Uterus (tissue), 4 donors: Measurements from ENCODE around the gene CELF2. TPM values are rescaled to one million over a fixed set of nuclear protein-coding genes. Genes with fewer than 3 reads are reported as not detected.

Source experiments
- DNase-seq, 2 donors: peaks; one replicate each; pipeline ENCODE4 v3.0.0-alpha.2; 2019 to 2020
- H3K27ac ChIP-seq, 2 donors: fragments of 200-600 bp; sonication (generic); 1 replicate in 1 of 2; 2 replicates in 1 of 2; pipeline ENCODE4 v1.5.1; 2016 to 2018
- H3K27me3 ChIP-seq, 2 donors: fragments of 200-600 bp; sonication (generic); one replicate each; pipeline ENCODE4 v1.5.1; 2018 to 2019; ENCODE audit warnings: control low read depth in 1 of 2
- H3K36me3 ChIP-seq, 2 donors: fragments of 200-600 bp; sonication (generic); one replicate each; pipeline ENCODE4 v1.5.1; 2019; ENCODE audit warnings: control low read depth in 1 of 2
- H3K4me1 ChIP-seq, 2 donors: fragments of 200-600 bp; sonication (generic); one replicate each; pipeline ENCODE4 v1.5.1; 2018 to 2019; ENCODE audit warnings: control low read depth in 1 of 2
- H3K4me3 ChIP-seq, 2 donors: fragments of 200-600 bp; sonication (generic); 1 replicate in 1 of 2; 2 replicates in 1 of 2; pipeline ENCODE4 v1.5.1; 2018 to 2019; ENCODE audit warnings: mild to moderate bottlenecking in 1 of 2
- H3K9me3 ChIP-seq, 2 donors: fragments of 200-600 bp; sonication (generic); one replicate each; pipeline ENCODE4 v1.5.1; 2019; ENCODE audit warnings: control low read depth in 1 of 2
- POLR2A ChIP-seq, 2 donors: fragments of 450-650 bp; IDR thresholded peaks; one replicate each; pipeline ENCODE4 v1.6.1; 2016; ENCODE audit warnings: antibody characterized with exemption in 2 of 2, mild to moderate bottlenecking in 1 of 2, moderate library complexity in 1 of 2
- intact Hi-C: fragments of 100-400 bp; cut with DNase I; formaldehyde crosslinking; loops from one replicate; pipeline ENCODE4 v1.15.1; 2023; ENCODE audit warnings: low total_unique reads
- total RNA-seq, 4 donors: library from RNA; depleted of rRNA in 3 of 4; stranded (reverse); fragments of >200 nt in 3 of 4; gene quantifications; one replicate each; pipeline versions ENCODE4 v1.1.0 to v1.2.4, GENCODE V29; 2014 to 2023
- TF ChIP-seq, protein P1 (sequence below), 4 experiments: fragments of 200-600 bp in 2 of 4; fragments of 450-650 bp in 2 of 4; sonication (generic) in 2 of 4; IDR thresholded peaks; one replicate each; pipeline ENCODE4 v1.5.1; 2016 to 2019; ENCODE audit warnings: antibody characterized with exemption in 4 of 4, mild to moderate bottlenecking in 2 of 4, moderate library complexity in 1 of 4
- donor health status: DM: yes; HTN: yes; CAD: no.

Gene CELF2
- total RNA-seq, result 10 to 100 TPM; 12.8 to 59.2 (median 44.0) TPM

DNA sequence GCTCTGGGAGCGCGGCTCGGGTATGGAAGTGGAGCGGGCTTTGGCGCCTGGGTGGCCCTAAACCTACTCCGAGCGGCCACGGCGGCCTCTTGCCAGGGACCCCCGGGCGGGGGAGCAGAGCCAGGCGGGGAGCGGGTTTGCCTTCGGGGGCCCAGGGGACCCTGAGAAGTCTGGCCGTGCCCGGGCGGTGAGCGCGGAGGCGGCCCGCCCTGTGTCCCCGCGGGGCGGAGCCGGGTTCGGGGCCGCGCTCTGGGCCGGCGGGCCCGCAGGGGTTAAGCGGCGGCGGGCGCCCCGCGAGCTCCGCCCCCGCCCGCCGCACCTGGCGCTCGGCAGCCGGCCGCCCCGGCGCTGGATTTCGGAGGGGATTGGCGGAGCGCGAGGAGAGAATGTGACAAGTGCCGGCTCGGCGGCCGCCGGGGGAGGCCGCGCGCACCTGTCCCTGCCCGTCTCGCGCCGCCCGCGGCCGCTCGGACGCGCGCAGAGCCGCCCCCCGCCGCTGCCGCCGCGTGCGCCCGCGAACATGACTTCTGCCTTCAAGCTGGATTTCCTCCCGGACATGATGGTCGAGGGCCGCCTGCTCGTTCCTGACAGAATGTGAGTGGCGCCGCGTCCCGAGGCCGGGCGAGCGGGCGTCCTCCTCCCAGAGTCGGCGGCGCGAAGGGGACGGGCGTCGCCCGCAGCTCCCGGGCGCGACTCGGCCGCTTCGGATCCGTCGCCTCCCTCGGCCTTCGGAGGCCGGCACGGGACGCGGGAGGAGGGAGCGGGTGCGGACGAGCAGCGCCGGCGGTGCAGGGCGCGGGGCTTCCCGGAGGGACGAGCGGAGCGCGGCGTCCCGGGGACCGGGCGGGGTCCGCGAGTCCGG, at the start of gene CELF2:
TSS of gene CELF2 (plus strand) at position 303 of the 862 bp plus-strand sequence. CDS start at position 521, 218 bp downstream.
- intact Hi-C loops, result no loop called here
- H3K4me1 ChIP-seq, result no peaks in the 10 kb centered on the region

DNA sequence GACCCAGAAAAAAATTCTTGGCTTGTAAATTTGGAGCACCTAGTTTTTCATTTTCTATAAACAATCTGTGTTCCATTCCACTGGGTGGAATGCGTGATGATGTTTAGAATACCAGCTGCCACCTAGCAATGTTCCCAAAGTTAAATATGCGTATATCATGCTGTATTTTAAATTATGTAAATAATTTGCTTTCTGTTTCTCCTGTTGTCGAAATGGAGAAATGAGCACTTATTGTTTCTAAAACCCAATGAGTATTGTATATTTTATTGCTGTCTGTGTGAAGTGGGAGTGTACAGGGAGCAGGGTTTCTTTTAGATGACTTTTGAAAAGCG, 49.4 kb upstream of the CELF2 start:
- intact Hi-C loops, result no loop called here
- Histone ChIP-seq H3K4me1 (no peaks in the 10 kb centered on the region), H3K4me3 (no peak overlapping the region), H3K9me3 (no peaks in the 10 kb centered on the region), H3K27me3 (no peaks in the 10 kb centered on the region), H3K27ac (peak overlapping the region in 1 of 2 donors; percentile 25), H3K36me3 (no peaks in the 10 kb centered on the region)
- DNase-seq, result no peak
- no peak for TF ChIP-seq POLR2A (IDR thresholded peaks at IDR 0.05)
- TF ChIP-seq, protein P1, sequence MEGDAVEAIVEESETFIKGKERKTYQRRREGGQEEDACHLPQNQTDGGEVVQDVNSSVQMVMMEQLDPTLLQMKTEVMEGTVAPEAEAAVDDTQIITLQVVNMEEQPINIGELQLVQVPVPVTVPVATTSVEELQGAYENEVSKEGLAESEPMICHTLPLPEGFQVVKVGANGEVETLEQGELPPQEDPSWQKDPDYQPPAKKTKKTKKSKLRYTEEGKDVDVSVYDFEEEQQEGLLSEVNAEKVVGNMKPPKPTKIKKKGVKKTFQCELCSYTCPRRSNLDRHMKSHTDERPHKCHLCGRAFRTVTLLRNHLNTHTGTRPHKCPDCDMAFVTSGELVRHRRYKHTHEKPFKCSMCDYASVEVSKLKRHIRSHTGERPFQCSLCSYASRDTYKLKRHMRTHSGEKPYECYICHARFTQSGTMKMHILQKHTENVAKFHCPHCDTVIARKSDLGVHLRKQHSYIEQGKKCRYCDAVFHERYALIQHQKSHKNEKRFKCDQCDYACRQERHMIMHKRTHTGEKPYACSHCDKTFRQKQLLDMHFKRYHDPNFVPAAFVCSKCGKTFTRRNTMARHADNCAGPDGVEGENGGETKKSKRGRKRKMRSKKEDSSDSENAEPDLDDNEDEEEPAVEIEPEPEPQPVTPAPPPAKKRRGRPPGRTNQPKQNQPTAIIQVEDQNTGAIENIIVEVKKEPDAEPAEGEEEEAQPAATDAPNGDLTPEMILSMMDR (IDR thresholded peaks at IDR 0.05), result no peak

More for the DNA sequence above, at the start of gene CELF2:
- TF ChIP-seq POLR2A (IDR thresholded peaks at IDR 0.05), result peak; percentile 38 to 55
- TF ChIP-seq, protein P1 (IDR thresholded peaks at IDR 0.05), result peak in 1 of 4 experiments; percentile 14
- Histone ChIP-seq H3K4me3 (peak within 1 kb of the TSS; percentile 51 to 66), H3K27ac (peak within 1 kb of the TSS; percentile 78 to 86), H3K9me3 (no peaks in the 10 kb centered on the region), H3K36me3 (no peaks in the 10 kb centered on the region), H3K27me3 (no peaks in the 10 kb centered on the region)
- DNase-seq, result peak; percentile 49 to 57

DNA sequence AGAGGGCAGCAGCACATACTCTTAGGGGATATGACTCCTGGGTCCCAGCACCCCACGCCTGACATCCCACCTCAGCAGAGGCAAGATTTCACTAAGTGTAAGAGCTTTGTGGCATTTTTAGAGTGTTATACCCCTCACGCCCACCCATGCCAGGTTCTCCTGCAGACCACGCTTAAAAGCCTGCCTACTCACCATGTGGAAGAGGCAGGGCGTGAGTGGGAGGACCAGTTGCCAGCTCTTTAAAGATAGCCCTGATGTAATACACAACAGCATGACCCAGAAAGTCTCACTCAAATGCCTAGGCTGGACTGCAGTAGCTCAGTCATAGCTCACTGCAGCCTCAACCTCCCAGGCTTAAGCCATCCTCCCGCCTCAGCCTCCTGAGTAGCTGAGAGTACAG, 44.4 kb upstream of the CELF2 start:
- Histone ChIP-seq H3K4me3 (no peak overlapping the region), H3K4me1 (no peaks in the 10 kb centered on the region), H3K36me3 (no peaks in the 10 kb centered on the region), H3K27me3 (no peaks in the 10 kb centered on the region), H3K27ac (no peak overlapping the region), H3K9me3 (no peaks in the 10 kb centered on the region)
- TF ChIP-seq POLR2A (IDR thresholded peaks at IDR 0.05), result no peak
- TF ChIP-seq, protein P1 (IDR thresholded peaks at IDR 0.05), result no peak
- DNase-seq, result no peak
- intact Hi-C loops, result no loop called here

DNA sequence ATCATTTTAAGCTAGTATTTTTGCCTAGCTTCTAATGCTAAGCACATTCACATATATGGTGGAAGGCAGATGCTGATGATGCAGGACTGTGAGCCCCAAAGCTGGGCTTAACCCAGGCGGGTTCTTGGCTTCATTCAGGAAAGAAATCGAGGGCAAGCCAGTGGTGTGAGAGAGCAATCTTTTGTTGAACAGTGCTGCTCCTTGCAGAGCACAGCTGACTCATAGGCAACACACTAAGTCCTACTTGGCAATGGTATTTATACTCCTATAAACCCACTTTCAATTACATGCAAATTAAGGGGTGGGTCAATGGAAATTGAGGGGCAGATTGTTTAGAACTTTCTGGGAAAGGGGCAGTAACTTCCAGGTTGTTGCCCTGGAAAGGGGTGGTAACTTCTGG, 42.0 kb upstream of the CELF2 start:
- H3K4me3 ChIP-seq, result no peak overlapping the region
- intact Hi-C loops, result no loop called here
- DNase-seq, result no peak
- no peaks in the 10 kb centered on the region for H3K9me3 ChIP-seq
- no peaks in the 10 kb centered on the region for H3K36me3 ChIP-seq
- no peaks in the 10 kb centered on the region for H3K4me1 ChIP-seq
- TF ChIP-seq, protein P1 (IDR thresholded peaks at IDR 0.05), result no peak
- TF ChIP-seq POLR2A (IDR thresholded peaks at IDR 0.05), result no peak
- H3K27ac ChIP-seq, result no peak overlapping the region
- H3K27me3 ChIP-seq, result no peaks in the 10 kb centered on the region

DNA sequence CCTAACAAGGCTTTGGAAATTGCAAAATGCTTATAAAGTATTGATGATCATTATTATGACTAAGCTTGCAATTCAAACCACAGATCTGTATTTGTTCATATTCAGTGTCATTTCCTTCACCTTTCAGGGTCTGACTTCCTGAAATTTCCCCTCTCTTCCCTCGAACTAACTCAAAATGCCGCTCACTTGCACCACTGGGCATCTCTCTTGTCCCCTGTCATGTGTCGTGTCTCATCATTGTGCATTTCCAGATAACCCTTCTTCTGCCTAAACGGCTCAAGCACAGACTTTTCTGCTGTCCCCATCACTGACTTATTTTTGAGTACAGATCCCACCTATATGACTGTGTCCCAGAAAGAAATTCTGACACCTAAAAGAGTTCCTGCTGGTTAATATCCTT, 41.0 kb upstream of the CELF2 start:
- no peaks in the 10 kb centered on the region for H3K4me1 ChIP-seq
- H3K27me3 ChIP-seq, result no peaks in the 10 kb centered on the region
- no peaks in the 10 kb centered on the region for H3K9me3 ChIP-seq
- no peak for DNase-seq
- no peak overlapping the region for H3K4me3 ChIP-seq
- no peak overlapping the region for H3K27ac ChIP-seq
- TF ChIP-seq, protein P1 (IDR thresholded peaks at IDR 0.05), result no peak
- no peak for TF ChIP-seq POLR2A (IDR thresholded peaks at IDR 0.05)
- intact Hi-C loops, result no loop called here
- H3K36me3 ChIP-seq, result no peaks in the 10 kb centered on the region
